ENCODE results near the gene CTNNA3. TPM values are rescaled to one million over a fixed set of nuclear protein-coding genes. Genes with fewer than 3 reads are reported as not detected.

CTNNA3 gene
- total RNA-seq, 4 donors from 2014 or later = 14.3 to 49.5 (median 24.2) TPM

DNA sequence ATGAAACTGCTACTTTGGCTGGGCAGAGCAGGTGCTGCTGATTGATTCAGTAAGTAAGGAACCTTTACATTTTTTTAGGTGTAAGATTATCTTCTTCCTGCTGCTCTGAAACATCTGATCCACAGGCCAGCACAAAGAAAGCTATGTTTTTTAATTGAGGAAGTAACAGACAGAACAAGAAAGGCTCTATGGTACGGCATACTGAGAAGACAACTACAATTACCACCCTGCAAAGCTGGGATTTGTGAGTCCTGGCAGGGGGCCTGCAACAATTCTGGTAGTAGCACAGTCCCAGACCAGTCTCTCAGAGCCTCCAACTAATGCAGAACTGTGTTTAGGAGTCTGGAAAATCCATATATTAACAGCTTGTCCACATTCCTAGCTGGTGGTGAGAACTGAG, 873.2 kb downstream of the CTNNA3 start:
- H3K27me3 ChIP-seq = no peaks in the 10 kb centered on the region
- no peaks in the 10 kb centered on the region for H3K36me3 ChIP-seq
- H3K9me3 ChIP-seq = no peaks in the 10 kb centered on the region
- ATAC-seq (peak in 1 of 2 donors; percentile 21), DNase-seq (no peak)
- TF ChIP-seq, protein P1, sequence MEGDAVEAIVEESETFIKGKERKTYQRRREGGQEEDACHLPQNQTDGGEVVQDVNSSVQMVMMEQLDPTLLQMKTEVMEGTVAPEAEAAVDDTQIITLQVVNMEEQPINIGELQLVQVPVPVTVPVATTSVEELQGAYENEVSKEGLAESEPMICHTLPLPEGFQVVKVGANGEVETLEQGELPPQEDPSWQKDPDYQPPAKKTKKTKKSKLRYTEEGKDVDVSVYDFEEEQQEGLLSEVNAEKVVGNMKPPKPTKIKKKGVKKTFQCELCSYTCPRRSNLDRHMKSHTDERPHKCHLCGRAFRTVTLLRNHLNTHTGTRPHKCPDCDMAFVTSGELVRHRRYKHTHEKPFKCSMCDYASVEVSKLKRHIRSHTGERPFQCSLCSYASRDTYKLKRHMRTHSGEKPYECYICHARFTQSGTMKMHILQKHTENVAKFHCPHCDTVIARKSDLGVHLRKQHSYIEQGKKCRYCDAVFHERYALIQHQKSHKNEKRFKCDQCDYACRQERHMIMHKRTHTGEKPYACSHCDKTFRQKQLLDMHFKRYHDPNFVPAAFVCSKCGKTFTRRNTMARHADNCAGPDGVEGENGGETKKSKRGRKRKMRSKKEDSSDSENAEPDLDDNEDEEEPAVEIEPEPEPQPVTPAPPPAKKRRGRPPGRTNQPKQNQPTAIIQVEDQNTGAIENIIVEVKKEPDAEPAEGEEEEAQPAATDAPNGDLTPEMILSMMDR (IDR thresholded peaks at IDR 0.05 in 4 of 5, conservative IDR thresholded peaks at IDR 0.05 in 1 of 5) = no peak
- TF ChIP-seq POLR2A (IDR thresholded peaks at IDR 0.05) = no peak
- no peak overlapping the region for H3K4me3 ChIP-seq
- in situ Hi-C loops (cut with MboI; ENCODE audit: low sequenced_read_pairs in 4 of 4) (no loop called here), intact Hi-C loops (cut with DNase I; ENCODE audit: low total_unique reads) (no loop called here)
- H3K27ac ChIP-seq = no peak overlapping the region
- H3K4me1 ChIP-seq = peaks cover 6 to 10% of the 10 kb centered on the region in 2 donors

DNA sequence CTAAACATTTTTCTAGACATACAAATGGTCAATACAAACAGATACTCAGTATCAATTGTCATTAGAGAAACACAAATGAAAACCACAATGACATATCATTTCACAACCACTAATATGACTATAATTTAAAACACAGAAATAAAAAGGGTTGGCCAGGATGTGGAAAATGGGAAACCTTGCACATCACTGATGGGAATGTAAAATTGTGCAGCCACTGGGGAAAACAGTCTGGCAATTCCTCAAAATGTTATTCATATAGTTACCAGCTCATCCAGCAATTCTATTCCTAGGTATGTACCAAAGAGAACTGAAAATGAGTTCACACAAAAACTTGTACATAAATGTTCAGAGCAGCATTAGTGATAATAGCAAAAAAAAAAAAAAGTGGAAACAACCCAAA, 876.3 kb downstream of the CTNNA3 start:
- ATAC-seq = no peak
- in situ Hi-C loops (cut with MboI; ENCODE audit: low sequenced_read_pairs in 4 of 4) (no loop called here), intact Hi-C loops (cut with DNase I; ENCODE audit: low total_unique reads) (no loop called here)
- H3K27me3 ChIP-seq = no peaks in the 10 kb centered on the region
- no peaks in the 10 kb centered on the region for H3K36me3 ChIP-seq
- no peak for DNase-seq
- H3K9me3 ChIP-seq = no peaks in the 10 kb centered on the region
- H3K27ac ChIP-seq = no peak overlapping the region
- peaks cover 4 to 6% of the 10 kb centered on the region in 2 donors for H3K4me1 ChIP-seq
- no peak overlapping the region for H3K4me3 ChIP-seq
- TF ChIP-seq POLR2A (IDR thresholded peaks at IDR 0.05) = no peak
- TF ChIP-seq, protein P1 (IDR thresholded peaks at IDR 0.05 in 4 of 5, conservative IDR thresholded peaks at IDR 0.05 in 1 of 5) = no peak

DNA sequence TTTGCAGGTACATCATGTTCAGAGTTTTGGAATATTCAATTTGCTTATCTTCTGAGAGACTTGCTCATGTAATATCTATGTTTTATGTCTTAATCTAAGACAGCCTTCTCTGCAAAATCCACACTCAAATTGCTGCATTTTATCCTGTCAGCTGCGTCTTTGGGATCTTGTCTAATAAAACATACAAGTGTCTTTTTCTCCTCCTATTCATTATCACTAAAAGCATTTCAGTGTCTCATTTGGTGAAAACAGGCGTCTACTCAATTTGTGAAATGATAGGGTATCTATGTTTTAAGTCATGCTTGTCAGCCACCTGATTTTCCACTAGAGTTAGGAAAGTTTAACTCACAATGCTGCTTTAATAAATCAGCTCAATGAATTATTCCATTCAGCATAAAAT, 882.9 kb downstream of the CTNNA3 start:
- no peaks in the 10 kb centered on the region for H3K36me3 ChIP-seq
- no peaks in the 10 kb centered on the region for H3K4me1 ChIP-seq
- TF ChIP-seq, protein P1 (IDR thresholded peaks at IDR 0.05 in 4 of 5, conservative IDR thresholded peaks at IDR 0.05 in 1 of 5) = no peak
- TF ChIP-seq POLR2A (IDR thresholded peaks at IDR 0.05) = no peak
- intact Hi-C loops (cut with DNase I; ENCODE audit: low total_unique reads) = no loop called here
- H3K27ac ChIP-seq = no peak overlapping the region
- in situ Hi-C loops (cut with MboI; ENCODE audit: low sequenced_read_pairs in 4 of 4) = no loop called here
- H3K4me3 ChIP-seq = no peak overlapping the region
- H3K27me3 ChIP-seq = no peaks in the 10 kb centered on the region
- no peak for DNase-seq
- no peak for ATAC-seq
- no peaks in the 10 kb centered on the region for H3K9me3 ChIP-seq

DNA sequence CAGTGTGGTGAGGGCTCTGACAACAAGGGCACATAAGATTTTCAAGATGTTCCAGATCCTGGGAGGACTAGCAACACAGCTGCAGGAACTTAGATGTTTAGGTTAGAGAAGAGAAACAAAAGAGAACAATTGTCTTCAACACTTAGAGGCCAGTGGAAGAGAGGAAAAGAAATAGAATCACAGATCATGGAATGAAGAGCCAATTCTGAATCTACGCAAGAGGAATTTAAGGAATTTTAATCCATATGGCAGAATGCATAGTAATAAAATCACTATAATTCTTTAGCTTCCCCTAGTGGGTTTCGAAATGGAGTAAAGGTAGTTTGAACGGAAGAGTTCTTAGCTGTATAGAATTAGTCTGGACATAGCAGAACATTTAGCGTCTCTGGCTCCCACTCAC, 884.8 kb downstream of the CTNNA3 start:
- no peaks in the 10 kb centered on the region for H3K27me3 ChIP-seq
- no peaks in the 10 kb centered on the region for H3K4me1 ChIP-seq
- intact Hi-C loops (cut with DNase I; ENCODE audit: low total_unique reads) = no loop called here
- no peaks in the 10 kb centered on the region for H3K36me3 ChIP-seq
- ATAC-seq (no peak), DNase-seq (no peak)
- in situ Hi-C loops (cut with MboI; ENCODE audit: low sequenced_read_pairs in 4 of 4) = no loop called here
- TF ChIP-seq, protein P1 (IDR thresholded peaks at IDR 0.05 in 4 of 5, conservative IDR thresholded peaks at IDR 0.05 in 1 of 5) = no peak
- no peak for TF ChIP-seq POLR2A (IDR thresholded peaks at IDR 0.05)
- no peak overlapping the region for H3K4me3 ChIP-seq
- no peak overlapping the region for H3K27ac ChIP-seq
- no peaks in the 10 kb centered on the region for H3K9me3 ChIP-seq

DNA sequence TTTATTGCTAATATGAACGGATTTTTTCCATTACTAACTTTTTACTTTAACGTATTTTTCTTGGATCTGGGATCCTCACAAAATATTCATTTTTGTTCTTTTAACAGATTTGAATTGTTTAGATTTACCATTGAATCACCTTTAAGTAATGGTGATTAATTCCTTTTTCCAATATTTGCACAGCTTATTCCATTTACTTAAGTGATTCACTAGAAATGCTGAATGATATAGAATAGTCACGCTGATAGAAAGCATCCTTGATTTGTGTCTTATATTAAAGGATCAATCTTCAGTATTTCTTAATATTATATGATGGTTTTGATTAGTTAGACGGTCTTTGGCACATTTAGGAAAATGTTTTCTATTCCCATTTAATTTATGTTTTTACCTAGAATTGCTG, 886.6 kb downstream of the CTNNA3 start:
- intact Hi-C loops (cut with DNase I; ENCODE audit: low total_unique reads) = no loop called here
- ATAC-seq (no peak), DNase-seq (no peak)
- in situ Hi-C loops (cut with MboI; ENCODE audit: low sequenced_read_pairs in 4 of 4) = no loop called here
- Histone ChIP-seq H3K36me3 (no peaks in the 10 kb centered on the region), H3K9me3 (no peaks in the 10 kb centered on the region), H3K27ac (no peak overlapping the region), H3K4me1 (no peaks in the 10 kb centered on the region), H3K4me3 (no peak overlapping the region), H3K27me3 (no peaks in the 10 kb centered on the region)
- no peak for TF ChIP-seq POLR2A (IDR thresholded peaks at IDR 0.05)
- TF ChIP-seq, protein P1 (IDR thresholded peaks at IDR 0.05 in 4 of 5, conservative IDR thresholded peaks at IDR 0.05 in 1 of 5) = no peak
